IPS-11a (cell line): ENCODE measurements around the gene CKS2.

Source experiments
- H3K4me3 ChIP-seq: one replicate; pipeline ENCODE4 v1.5.1; 2013; ENCODE audit warnings: low read depth, low read length, control low read depth

Gene CKS2

GRCh38 chr9:89363921-89364665 is 53.1 kb downstream of the CKS2 start:
- H3K4me3 ChIP-seq = no peak overlapping the region

- H3K4me3 ChIP-seq = no peak overlapping the region
These were observed 53.9 kb downstream of the CKS2 start for GRCh38 chr9:89364666-89365531.

- H3K4me3 ChIP-seq = no peak overlapping the region
These were observed 54.5 kb downstream of the CKS2 start for GRCh38 chr9:89365532-89365912.
